SHP77 (cell line): ENCODE measurements around the gene MED14.

Experiments used
- DNase-seq, 2 experiments: peaks; one replicate each; lab custom pipeline; 2025; lab: John Stamatoyannopoulos, UW

MED14 gene

GRCh38 chrX:40663078-40663740 lies 72.1 kb downstream of the MED14 start:
- DNase-seq, result no peak

DNA sequence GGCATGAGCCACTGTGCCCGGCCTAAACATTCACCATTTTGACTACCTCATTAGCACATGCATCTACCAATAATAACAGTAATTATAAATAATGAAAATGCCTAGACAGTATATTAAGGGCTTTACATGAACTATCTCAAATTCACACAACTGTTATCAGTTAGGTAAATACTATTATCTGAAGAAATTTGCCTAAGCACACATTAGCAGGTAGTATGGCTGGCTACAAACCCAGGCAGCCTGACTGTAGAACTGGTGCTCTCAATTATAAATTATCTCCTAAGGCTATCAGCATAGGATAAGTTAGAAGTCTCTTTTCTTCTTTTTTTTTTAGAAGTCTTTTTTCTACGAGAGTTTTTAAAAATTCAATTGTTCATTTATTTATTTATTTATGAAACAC lies 73.9 kb downstream of the MED14 start:
- no peak for DNase-seq

DNA sequence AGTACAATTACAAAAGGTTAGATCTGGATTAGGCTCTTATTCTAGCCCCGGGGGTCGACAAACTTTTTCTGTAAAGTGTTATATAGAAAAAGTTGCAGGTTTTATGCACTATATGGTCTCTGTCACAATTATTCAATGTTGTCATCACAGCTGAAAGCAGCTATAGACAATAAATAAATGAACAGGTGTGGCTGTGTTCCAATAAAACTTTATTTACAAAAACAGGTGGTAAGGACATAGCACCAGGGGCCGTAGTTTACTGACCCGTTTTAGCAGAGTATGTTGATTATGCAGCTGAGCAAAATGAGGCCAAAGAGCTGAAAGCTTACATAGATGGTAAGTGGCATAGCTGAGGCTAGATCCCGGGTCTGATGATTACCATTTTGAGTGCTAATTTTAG lies 75.0 kb downstream of the MED14 start:
- no peak for DNase-seq

- DNase-seq, result no peak
Measured at GRCh38 chrX:40653535-40653934, 81.8 kb downstream of the MED14 start.

DNA sequence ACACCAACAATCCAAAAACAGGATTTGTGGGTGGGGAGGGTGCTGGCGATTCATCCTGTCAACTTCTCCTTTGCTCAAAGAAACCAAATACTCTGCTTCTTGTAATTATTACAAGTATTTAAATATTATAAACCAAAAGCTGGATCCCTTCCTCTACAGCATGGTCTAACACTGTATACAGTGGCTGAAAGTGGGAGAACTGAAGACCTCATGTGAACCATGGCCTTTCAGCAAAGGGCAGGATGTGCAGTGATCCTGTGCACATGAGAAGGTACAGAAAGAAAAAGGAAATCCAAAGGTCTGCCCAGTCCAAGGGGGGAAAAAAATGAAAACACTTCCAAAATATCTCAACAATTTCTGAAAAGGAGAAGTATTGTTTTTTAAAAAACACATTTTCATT lies 82.7 kb downstream of the MED14 start:
- DNase-seq, result no peak

GRCh38 chrX:40651620-40652223 lies 83.6 kb downstream of the MED14 start:
- DNase-seq, result peak; percentile 9 to 12

DNA sequence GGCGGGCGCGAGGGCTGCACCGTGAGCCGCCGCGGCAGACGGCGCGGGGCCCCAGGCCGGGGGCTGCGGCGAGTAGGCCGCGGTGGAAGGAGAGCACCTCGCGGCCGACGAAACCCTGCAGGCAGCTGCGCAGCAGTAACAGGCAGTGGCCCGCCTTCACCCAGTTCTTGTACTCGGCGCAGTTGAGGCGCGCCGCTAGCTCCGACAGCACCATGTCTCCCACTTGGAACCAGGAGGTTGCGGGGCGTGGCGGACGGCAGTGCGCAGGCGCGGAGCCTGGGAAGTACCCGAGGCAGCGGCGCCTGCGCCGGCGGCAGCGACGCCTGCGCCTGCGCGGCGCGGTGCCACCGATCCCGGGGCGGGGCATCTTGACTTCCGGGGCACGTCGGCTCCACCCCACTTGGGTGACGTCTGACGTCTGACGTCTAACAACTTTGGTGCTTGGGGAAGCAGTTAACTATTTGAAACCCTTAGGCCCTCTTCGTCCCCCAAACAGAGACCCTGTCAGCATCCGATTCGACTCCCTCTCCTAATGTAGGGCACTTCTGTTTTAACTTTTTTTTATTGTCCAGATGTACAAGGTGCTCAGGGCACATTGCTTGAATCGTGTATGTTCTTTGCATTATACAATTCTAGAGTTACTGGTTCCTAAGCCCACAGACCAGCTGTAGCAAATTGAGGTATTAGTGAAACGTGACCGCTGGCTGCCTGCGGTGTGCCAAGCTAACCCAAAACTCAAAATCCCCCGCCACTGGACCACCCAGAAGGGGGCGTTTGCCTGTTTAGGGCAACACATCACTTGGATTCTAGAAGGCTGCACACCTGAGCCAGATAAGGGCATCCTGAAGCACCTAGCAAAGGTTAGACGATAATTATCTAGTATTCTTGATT lies 87.8 kb downstream of the MED14 start, which contains the start of gene CXorf38:
Gene CXorf38 (minus strand): TSS at position 255 of the 891 bp plus-strand sequence. CDS start 41 bp downstream, at position 214.
- peak; percentile 60 to 74 for DNase-seq

DNA sequence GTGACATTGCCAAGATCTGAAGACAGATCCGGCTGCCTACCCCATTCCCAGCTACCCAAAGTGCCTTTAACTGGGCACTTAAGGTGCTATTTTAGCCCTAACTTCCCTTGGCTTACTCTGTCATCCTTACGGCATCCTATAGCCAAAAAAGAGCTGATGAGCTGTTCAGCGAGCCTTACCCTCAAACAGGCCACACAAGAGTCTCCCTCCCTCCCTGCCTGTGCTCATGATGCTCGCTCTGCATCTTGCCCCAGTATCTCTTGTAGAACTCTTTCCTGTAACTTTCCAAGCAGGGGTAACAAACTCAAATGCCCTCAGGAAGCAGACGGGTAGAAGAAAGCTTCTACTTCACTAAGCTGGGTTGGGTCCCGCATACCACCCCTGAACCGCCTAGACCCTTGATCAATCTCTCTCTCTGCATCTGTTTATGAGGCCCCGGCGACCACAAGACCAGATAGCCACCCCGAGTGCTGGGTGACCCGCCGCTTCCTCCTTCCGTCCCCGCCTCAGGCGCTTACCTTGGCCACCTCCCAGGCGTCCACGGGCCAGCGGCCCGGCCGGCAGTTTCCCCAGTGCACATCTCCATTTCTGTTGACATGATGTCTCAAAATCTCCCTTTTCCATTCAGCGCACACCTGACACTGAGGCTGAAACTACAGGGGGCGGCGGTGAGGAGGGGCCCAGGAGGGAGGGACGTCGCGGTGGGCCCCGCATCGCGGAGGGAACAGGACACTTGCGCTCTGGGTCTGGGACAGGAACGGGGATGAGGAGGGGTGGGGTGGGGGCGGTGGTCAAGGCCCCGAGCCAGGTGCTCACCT lies 88.6 kb downstream of the MED14 start:
- no peak for DNase-seq

DNA sequence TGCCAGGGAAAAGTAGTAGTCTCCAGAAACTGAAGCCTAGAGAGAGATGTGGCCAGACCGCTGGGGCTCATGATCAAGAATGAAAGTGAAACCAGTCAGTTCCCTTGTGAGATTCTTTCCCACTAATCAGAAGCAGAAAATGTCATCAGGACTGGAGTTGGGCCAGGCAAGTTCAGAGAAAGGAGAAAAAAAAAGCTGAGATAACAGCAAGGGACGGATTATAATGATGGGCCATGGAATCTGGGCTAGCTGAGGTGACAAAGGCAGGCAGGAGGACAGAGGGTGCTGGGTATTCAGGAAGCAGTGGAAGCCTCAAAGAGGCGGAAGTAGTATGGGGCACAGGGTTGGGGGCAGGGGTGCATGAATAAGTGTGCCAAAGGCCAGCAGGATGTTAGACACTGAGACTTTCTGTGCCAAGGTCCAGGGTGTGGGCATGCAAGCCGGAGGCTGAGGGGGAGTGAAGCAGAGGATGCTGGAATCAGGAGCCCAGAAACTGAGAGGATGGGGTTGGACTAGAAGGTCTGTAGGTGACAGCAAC lies 90.5 kb downstream of the MED14 start:
- no peak for DNase-seq

GRCh38 chrX:40644176-40644575 lies 91.2 kb downstream of the MED14 start:
- DNase-seq, result no peak

- DNase-seq, result no peak
Measured at GRCh38 chrX:40637687-40638086, 97.7 kb downstream of the MED14 start.

GRCh38 chrX:40632199-40632598 lies 103.1 kb downstream of the MED14 start:
- DNase-seq, result no peak

DNA sequence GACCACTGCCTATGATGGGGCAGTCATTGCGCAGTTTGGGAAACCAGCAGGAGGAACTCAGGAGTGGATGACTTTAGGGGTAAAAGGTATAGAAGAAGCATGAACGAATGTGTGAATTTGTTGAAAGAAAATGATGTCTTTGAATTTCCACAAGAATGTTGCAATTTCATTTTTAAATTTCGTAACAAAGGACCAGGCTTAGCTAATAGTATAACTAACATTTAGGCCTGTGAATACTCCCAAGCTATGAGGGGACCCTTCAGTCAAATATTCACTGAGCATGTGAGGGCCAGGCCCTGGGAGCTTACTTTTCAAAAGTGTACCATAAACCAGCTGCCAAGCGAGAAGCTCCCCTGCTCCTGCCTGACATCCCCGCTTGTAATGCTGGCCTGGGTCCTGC lies 106.8 kb downstream of the MED14 start:
- DNase-seq, result no peak

DNA sequence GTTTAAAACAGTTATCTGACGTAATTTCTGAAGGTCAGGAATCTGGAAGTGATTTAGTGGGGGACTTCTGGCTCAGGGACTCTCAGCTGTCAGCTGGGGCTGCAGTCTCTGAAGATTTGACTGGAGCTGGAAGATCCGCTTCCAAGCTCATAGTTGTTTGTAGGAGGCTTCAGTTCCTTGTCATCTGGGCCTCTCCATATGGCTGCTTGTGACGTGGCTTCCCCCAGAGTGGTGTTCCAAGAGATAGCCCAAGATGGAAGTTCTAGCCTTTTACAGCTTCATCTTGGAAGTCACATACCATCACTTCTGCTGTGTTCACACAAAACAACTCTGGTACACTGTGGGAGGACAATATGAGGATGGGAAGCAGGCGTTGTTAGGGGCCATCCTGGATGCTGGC lies 110.0 kb downstream of the MED14 start:
- DNase-seq, result no peak

- DNase-seq, result no peak
Measured at GRCh38 chrX:40623665-40624064, 111.7 kb downstream of the MED14 start.

- DNase-seq, result no peak
Measured at GRCh38 chrX:40623139-40623536, 112.2 kb downstream of the MED14 start, which contains the start of gene MPC1L. TSS of gene MPC1L (plus strand) at chrX:40623428. CDS start at chrX:40623566, 138 bp downstream.

GRCh38 chrX:40622479-40623138 lies 112.7 kb downstream of the MED14 start:
- peak; percentile 10 to 48 for DNase-seq

- no peak for DNase-seq
Measured at GRCh38 chrX:40617566-40617965, 117.8 kb downstream of the MED14 start.

- DNase-seq, result no peak
Measured at GRCh38 chrX:40615976-40616375, 119.4 kb downstream of the MED14 start.

- DNase-seq, result no peak
Measured at GRCh38 chrX:40612511-40612910, 122.8 kb downstream of the MED14 start.

GRCh38 chrX:40607381-40607780 lies 128.0 kb downstream of the MED14 start:
- DNase-seq, result no peak
